HG03571 (cell line): ENCODE measurements around the gene EPB41L1.
"Not testable (repeated sequence)": the region's sequence is repeated elsewhere in the genome, so short reads cannot be mapped to it uniquely, and the experiment has no call there.

Source experiments
- ATAC-seq: cut with Tn5 transposase; IDR thresholded peaks from one replicate; pipeline ENCODE4 v1.9.1; 2021; ENCODE audit not compliant: unreplicated experiment

EPB41L1 gene

DNA sequence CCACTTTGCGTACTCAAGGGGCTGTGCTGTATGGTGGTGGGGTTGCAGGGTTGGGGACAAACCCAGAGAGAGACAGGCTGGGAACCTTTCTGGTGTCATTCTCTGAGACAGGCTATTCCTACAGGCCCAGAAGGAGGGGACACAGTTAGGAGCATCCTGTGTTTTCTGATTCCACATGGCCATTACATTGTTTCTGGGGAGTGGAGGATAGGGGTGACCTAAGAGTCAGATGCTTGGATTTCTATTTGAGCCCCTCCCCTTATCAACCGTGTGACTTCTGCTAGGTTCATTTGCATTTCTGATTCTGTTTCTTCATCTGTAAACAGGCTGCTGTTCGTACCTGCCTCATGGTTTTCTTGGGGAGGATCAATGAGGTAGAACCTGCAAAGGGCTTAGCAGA, 29.4 kb upstream of the EPB41L1 start:
- no peak for ATAC-seq

- ATAC-seq = no peak
These were observed 27.6 kb upstream of the EPB41L1 start for GRCh38 chr20:36126836-36127527.

GRCh38 chr20:36128463-36129159, 25.9 kb upstream of the EPB41L1 start:
- ATAC-seq = no peak

DNA sequence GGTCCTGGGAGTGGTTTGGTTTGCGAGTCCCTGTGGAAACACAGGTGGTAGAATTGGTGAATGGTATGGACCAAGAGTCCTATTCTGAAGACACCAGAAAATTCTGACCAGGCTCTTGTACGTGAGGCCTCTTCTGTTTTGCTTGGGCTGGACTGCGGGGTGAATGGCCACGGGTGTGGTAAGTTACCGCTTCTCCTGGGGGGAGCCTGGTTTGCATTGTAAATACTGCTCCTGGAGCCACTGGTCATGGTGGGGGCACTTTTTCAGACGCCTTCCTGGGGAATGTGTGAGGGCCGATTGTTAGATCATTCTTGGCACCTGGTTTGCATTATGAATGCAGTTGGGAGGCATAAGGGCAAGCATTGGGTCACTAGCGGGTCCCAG, 25.4 kb upstream of the EPB41L1 start:
- no peak for ATAC-seq

DNA sequence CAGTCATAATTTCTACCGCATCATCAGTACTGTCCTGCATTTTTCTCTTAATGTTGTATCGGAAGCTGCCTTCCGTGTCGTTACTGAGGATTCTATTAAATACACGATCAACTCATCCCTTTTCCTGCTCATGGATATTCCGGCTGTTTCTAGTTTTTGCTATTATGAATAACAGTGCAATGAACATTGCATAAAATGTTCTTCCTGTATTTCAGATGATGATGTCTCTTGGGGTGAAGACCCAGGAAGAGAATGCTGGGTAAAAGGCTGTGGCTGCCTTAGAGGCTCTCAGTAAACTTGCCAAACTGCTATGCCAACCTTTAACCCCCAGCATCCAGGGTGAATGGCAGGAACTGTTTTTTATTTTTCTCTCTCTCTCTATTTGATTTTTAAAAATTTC, 24.1 kb upstream of the EPB41L1 start:
- no peak for ATAC-seq

DNA sequence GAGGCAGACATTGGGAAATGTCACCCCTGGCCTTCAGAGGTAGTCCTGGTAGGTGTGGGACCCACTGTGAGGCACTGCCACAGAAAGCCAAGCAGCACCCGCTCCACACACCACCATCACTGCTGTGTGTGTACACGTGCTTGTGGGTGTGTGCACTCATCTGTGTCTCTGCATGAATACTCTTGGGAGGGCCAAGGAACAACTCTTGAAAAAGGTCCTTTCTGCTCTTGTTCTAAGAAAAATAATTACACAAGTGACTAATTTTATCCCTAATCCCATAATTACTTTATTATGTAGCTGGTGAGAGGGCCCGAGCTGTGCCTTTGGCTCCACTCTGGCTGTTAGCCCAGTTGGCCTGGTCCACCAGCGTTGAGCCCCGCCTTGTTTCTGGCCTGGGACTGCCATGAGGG, 21.7 kb upstream of the EPB41L1 start:
- no peak for ATAC-seq

GRCh38 chr20:36133821-36134220, 20.7 kb upstream of the EPB41L1 start:
- no peak for ATAC-seq

DNA sequence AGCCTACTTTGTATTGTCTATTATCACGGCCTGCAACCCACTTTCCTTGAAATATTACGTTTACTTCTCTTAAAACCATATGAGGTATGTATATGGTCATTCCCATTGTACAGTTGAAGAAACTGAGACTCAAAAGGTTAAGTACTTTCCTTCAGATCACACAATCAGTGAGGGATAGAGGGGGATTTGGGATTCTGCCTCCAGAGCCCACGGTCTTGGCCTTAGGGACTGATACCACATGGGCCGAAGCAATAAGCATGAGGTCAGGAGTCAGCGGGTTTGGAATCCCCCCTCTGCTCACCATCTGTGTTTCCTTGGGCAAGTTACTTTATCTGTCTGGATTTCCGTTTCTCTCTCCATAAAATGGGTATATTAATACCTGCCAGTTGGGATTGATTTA, 19.4 kb upstream of the EPB41L1 start:
- ATAC-seq = no peak

DNA sequence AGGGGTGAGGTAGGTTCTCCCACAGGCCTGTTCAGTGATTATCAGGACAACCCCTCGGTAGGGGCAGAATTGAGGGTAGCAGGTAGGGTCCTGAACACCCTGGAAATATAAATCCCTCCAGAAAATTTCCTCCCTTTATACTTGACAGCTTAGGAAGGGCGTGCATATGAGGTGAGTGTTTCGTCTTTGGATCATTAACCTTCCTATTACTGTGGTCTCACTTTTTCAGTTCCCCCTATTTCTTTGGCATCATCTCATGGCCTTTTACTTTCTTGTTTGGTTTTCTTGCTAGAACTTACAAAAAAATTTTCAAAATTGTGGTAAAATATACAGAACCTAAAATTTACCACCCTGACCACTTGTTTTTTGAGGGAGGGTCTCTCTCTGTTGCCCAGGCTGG, 18.7 kb upstream of the EPB41L1 start:
- no peak for ATAC-seq

DNA sequence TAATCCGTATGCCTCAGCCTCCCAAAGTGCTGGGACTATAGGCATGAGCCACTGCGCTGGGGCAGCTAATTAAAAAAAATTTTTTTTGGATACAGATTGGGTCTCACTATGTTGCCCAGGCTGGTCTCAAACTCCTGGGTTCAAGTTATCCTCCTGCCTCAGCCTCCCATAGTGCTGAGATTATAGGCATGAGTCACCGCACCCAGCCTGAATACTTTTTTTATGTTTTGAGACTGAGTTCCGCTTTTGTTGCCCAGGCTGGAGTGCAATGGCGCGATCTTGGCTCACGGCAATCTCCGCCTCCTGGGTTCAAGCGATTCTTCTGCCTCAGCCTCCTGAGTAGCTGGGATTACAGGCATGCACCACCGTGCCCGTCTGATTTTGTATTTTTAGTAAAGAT, 17.2 kb upstream of the EPB41L1 start:
- ATAC-seq = not testable (repeated sequence)

DNA sequence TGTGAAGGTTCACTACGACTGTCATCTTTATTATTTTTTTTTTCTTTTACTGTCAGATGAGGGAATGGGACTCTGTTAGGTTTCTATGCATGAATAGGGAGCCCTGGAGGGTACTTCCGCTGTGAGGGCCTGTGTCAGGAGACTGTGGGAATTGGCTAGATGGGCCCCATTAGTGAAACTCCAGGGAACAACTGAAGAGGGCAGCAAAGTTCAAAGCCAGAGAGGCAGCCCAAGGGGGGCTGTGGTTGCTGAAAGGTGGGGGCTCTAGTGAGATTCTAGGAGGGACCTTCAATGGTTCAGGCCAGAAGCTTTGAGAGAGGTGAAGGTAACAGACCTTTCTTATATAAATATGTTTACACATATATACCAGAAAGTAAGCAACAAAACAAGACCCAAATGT, 13.2 kb upstream of the EPB41L1 start:
- no peak for ATAC-seq

DNA sequence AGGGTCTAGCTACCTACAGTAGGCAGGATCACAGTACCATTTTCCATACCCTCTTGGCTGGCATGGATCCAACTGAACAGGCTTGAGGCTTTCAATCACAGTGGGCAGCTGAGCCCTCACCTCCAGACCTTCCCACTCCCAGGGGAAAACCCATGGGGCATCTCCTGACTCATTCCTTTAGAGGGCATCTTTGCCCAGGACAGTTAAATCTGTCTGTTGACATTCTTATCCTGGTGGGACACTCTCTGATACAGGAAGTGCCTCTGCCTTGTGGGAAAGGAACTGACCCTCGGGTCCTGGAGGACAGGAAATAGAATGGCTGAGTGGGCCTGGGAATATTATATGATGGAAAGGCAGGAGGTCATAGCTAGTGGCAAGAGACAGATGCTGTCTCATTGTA, 10.2 kb upstream of the EPB41L1 start:
- no peak for ATAC-seq

- no peak for ATAC-seq
These were observed 8.4 kb upstream of the EPB41L1 start for GRCh38 chr20:36145877-36146707.

- ATAC-seq = no peak
These were observed 6.8 kb upstream of the EPB41L1 start for GRCh38 chr20:36147690-36148089.

GRCh38 chr20:36148439-36148838, 6.1 kb upstream of the EPB41L1 start:
- no peak for ATAC-seq

GRCh38 chr20:36149012-36149411, 5.5 kb upstream of the EPB41L1 start:
- no peak for ATAC-seq

DNA sequence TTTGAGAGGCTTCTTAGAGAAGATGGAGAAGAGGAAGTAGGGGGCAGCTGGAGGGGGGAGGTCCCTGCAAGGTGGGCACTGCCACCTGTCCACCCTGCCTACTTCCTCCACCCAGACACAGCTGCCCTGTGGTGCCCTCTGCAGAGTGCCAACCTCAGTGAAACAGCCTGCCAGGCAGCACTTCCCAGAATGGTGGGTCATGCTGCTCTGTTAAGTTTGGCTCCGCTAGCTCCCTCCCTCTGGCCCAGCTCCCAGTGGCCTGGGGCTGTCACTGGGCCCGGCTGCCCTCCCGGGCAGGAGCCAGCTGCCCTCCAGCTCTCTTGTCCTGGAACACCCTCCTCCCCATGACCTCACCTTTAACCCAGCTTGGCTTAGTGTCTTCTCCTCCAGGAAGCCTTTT, 5.1 kb upstream of the EPB41L1 start:
- ATAC-seq = no peak

GRCh38 chr20:36150489-36150846, 4.1 kb upstream of the EPB41L1 start:
- ATAC-seq = no peak

DNA sequence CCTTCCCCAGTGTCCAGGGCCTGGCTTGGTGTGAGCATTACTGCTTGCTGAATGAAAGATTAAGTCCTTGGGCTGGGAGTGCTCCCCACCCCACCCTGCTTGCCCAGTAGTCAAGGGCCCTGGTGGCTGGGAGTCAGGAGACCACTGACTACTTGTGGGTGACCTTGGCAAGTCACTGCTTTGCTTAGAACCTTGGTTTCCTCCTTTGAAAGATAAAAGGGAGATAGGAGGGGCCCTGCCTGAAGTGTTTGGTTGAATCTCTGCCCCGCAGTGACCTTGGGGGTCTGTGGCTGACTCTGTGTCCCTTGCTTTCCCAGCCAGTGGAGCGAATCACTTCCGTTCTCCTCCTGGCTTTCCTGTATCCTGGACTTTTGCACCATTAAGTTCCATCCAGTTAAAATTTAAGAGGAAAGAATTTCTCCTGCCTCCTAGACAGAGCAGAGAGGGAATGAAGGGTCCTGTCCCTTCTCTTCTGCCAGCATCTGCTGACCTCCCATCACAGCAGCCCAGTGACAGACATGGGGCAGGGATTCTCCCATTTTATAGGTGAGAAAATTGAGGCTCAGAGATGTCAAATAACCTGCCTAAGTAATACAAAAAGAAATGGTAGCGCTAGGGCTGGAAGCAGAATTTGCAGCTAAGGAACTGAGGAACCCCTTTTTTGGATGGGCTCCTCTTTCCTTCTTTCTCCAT, 3.5 kb upstream of the EPB41L1 start:
- ATAC-seq = no peak

DNA sequence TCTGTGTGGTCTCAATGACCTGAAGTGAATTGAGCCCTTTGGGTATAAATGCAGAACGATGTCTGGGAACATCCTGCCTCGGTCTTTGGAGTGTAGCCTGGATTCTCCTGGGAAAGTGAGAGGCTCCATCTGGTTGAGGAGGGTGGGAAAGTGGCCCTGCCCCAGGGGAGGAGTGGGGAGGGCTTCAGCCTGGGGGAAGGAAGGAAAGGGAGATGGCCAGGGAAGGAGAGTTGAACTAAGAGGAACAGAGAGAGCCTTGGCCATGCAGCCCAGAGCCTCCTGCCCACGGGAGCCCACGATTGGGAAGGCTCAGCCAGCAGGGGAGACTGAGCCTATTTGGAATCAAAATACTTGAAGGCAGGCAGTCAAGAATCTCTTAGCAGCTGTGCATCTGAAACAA, 2.3 kb upstream of the EPB41L1 start:
- no peak for ATAC-seq

GRCh38 chr20:36153204-36153603, 1.3 kb upstream of the EPB41L1 start:
- no peak for ATAC-seq
